ENCODE results near the gene OTOG. TPM values are rescaled to one million over a fixed set of nuclear protein-coding genes. Genes with fewer than 3 reads are reported as not detected.

The OTOG gene
- total and polyA plus RNA-seq, 2 donors (not counting 3 experiments of a cell fraction or from before 2014, with no cell fraction given): not detected

- Histone ChIP-seq H3K4me2 (ENCODE audit: insufficient read depth, low read length) (no peak overlapping the region), H3K36me3 (ENCODE audit: control insufficient read depth in 2 of 2, extremely low read depth in 1 of 2, insufficient read depth in 2 of 2, low read length in 2 of 2) (no peaks in the 10 kb centered on the region), H3K4me3 (replicated peaks in 1 of 3; ENCODE audit: insufficient read depth in 1 of 3, low read depth in 1 of 3, low read length in 3 of 3) (no peak overlapping the region), H3K27ac (ENCODE audit: insufficient read depth, low read depth, low read length) (no peak overlapping the region), H3K79me2 (ENCODE audit: control insufficient read depth, insufficient read depth, low read length) (no peaks in the 10 kb centered on the region), H3K4me1 (ENCODE audit: control insufficient read depth, extremely low read depth, insufficient read depth, low read length) (peaks cover 11% of the 10 kb centered on the region), H3K9ac (replicated peaks; ENCODE audit: extremely low read depth, insufficient read depth, low read length) (no peak overlapping the region), H2AFZ (ENCODE audit: low read depth, low read length) (no peak overlapping the region), H3K27me3 (ENCODE audit: control insufficient read depth in 2 of 2, insufficient read depth in 2 of 2, low read length in 2 of 2) (no peaks in the 10 kb centered on the region), H3K9me3 (replicated peaks; ENCODE audit: control insufficient read depth, insufficient read depth, low read length) (no peaks in the 10 kb centered on the region), H4K20me1 (replicated peaks; ENCODE audit: control insufficient read depth, extremely low read depth, insufficient read depth, low read length) (no peaks in the 10 kb centered on the region), H3K9me1 (replicated peaks; ENCODE audit: control insufficient read depth, extremely low read depth, insufficient read depth, low read length) (no peaks in the 10 kb centered on the region)
- intact Hi-C loops (cut with micrococcal nuclease): no loop called here
- ChIA-PET CTCF (no interaction called here), POLR2A (no interaction called here)
- BruUV-seq (replicated peaks): no TSS peak
- no peak for FAIRE-seq
- dilution Hi-C loops (cut with MboI; ENCODE audit: extremely low pct_ligation_motif_present, low sequenced_read_pairs): no loop called here
- no peak for DNase-seq (ENCODE audit: low read depth, low spot score)
- TF ChIP-seq MAX (IDR thresholded peaks at IDR 0.05; ENCODE audit: insufficient read depth, insufficient read length) (no peak), POLR2A (IDR thresholded peaks at IDR 0.05; ENCODE audit: low read depth, low read length) (no peak), MYC (IDR thresholded peaks at IDR 0.05; ENCODE audit: low read depth, low read length) (no peak), JUN (IDR thresholded peaks at IDR 0.05; ENCODE audit: borderline replicate concordance, insufficient read depth, insufficient read length, low read depth) (no peak), POLR2AphosphoS5 (IDR thresholded peaks at IDR 0.05; ENCODE audit: insufficient read depth, low read depth, low read length) (no peak), EZH2 (IDR thresholded peaks at IDR 0.05; ENCODE audit: borderline replicate concordance, low read depth, low read length, severe bottlenecking) (no peak), CTCF (IDR thresholded peaks at IDR 0.05; ENCODE audit: extremely low read depth in 1 of 2, insufficient read depth in 1 of 2, low read depth in 1 of 2, low read length in 2 of 2) (no peak), GATA2 (IDR thresholded peaks at IDR 0.05; ENCODE audit: insufficient read depth, insufficient read length, low read depth, low read length) (no peak), FOS (IDR thresholded peaks at IDR 0.05; ENCODE audit: borderline replicate concordance, insufficient read depth, low read length) (no peak)
These were observed 98.3 kb downstream of the OTOG start for GRCh38 chr11:17645190-17645970.

Data from endothelial cell of umbilical vein (primary cell).